Activated naive CD4-positive, alpha-beta T cell treated with Interleukin-2 at 50 U/mL for 16 hours (primary cell): ENCODE results near the gene FDPS.
A peak's percentile ranks its signal among the peaks of the same experiment; 100 is the strongest.

ENCODE experiments used
- DNase-seq: peaks from one replicate; pipeline ENCODE4 v3.0.0-alpha.2; 2020

Gene FDPS

GRCh38 chr1:155308493-155309422 is at the start of gene FDPS:
Gene FDPS, plus strand, starts transcription at chr1:155308866. Its CDS starts 924 bp downstream, at chr1:155309790.
- peak; percentile 97 for DNase-seq

DNA sequence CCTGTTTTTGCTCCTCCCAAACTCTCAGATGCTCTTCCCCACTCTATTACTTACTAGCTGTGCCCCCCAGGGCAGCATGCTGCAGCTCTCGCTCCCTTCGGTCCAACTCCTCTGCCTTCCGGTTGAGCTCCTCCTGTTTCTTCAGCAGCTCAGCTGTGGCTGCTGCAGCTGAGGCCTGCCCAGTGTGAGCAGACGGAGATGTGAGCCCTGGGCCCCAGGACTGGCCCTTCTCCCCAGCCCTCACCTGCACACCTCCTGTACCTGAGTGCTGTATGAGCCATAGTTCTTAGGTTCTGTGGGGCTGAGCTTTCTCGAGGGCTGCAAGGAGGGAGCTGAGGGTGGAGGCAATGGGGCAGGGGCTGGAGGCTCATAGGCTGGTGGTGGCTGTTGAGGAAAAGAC is 48.4 kb upstream of the FDPS start:
- DNase-seq = no peak

- DNase-seq = peak; percentile 20
Measured at GRCh38 chr1:155261493-155261851, 47.2 kb upstream of the FDPS start.

GRCh38 chr1:155261852-155262673 is 46.6 kb upstream of the FDPS start, which contains the start of gene SCAMP3:
Gene SCAMP3, minus strand, starts transcription at chr1:155262360. Its CDS starts 209 bp downstream, at chr1:155262151.
- DNase-seq = peak; percentile 87

DNA sequence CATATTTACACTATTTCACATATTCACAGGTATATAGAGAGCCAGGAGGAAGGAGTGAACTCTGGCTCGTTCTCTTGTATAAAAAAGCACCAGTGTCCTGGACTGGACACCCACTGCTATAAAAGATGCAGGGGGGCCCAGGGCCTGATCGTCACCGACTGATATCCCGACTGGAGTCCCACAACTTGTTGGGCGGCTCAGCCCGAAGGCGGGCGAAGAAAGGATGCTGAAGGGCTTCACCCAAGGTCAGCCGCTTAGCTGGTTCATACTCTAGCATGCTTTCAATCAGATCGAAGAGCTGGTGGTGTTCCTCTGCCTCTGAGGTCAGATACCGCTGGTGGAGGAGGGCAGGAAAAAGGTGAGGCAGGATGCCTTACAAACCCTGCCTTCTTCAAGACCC is 45.6 kb upstream of the FDPS start:
- no peak for DNase-seq

DNA sequence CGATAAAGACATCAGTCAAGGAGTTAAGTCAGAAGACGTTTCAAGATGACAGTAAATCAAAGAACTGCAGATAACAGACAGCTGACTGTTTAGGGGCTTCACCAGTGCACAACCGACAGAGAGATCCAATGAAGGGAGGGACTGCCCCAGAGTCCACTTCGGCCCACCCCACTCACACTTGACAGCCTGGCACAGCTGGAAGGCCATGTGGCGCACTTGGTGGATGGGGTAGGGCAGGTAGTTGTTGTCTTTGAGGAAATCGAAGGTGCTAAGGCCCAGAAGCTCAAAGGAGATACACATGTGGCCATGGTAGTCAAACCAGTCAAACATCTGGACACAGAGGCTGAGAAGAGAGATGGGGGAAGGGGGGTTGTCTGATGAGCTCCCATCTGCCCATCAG is 42.1 kb upstream of the FDPS start:
- no peak for DNase-seq

DNA sequence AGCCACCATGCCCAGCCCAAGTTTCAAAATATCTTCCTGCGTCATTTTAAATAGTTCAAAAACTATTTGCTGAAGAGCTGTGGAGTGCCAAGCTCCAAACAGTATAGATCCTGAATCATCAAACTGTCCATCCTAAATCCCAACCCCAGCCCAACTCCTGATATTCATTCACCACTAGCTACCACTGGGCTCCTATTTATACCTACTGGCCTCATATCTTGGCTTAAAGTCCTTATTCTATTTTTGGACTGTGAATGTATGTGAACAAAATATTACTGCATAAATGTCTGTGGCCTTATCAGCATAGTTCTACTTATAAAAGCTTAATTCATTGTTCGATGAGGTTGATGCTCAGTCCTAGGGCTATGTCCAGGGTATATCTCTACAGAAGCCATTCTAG is 41.3 kb upstream of the FDPS start:
- DNase-seq = no peak

GRCh38 chr1:155268630-155269029 is 40.0 kb upstream of the FDPS start:
- no peak for DNase-seq

DNA sequence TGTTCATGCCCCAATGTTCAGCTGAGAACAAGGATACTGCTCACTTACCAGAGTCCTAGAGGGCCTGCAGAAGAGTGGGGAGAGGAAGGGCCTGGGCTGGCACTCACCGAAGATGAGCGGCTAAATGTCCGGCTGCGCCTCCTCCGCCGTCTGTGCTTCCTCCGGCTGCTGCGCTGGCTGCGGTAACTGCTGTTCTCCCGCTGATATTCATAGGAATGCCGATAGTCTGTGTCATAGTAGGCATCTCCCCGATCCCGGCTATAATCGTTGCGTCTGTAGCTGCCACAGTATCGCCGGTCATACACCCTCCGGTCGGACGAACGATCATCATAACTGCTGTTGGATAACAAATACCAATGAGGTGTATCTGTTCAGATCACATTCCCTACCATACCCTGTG is 39.3 kb upstream of the FDPS start:
- no peak for DNase-seq

- DNase-seq = no peak
Measured at GRCh38 chr1:155272466-155273342, 36.0 kb upstream of the FDPS start.

- DNase-seq = peak; percentile 97
Measured at GRCh38 chr1:155273343-155274245, 35.1 kb upstream of the FDPS start, which contains the start of gene CLK2. Gene CLK2, minus strand, starts transcription at chr1:155273504. Its CDS starts 2,527 bp downstream, at chr1:155270977.

DNA sequence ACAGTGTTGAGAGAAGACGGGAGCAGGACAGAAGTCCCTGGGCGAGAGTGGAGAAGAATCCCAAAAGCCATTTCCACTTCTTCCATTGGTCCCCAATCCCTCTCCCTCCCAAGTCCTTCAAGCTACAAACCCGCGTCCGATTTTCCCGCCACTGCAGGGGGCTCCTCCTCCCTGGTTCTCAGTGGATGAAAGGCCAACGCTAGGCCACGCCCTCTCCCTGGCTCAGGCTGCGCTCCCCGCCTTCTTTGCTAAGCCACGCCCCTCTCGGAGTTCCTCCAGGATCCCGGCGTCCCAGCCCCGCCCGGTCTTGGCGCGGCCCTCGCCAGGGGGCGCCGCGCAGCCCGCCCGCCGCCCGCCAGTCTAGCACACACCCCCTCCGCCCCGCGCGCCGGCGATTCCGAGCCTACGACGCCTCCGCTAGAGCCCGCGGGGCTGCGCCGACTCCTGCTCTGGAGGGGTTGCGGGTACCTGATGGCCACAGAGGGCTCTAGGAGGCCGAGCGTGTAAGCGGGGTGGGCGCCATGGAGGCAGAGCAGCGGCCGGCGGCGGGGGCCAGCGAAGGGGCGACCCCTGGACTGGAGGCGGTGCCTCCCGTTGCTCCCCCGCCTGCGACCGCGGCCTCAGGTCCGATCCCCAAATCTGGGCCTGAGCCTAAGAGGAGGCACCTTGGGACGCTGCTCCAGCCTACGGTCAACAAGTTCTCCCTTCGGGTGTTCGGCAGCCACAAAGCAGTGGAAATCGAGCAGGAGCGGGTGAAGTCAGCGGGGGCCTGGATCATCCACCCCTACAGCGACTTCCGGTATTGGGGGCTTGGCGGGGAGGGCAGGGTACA is 31.4 kb upstream of the FDPS start, which contains the start of gene HCN3:
Gene HCN3, plus strand, starts transcription at position 394 of the 832 bp plus-strand sequence. Its CDS starts 128 bp downstream, at position 522.
- DNase-seq = peak; percentile 95

DNA sequence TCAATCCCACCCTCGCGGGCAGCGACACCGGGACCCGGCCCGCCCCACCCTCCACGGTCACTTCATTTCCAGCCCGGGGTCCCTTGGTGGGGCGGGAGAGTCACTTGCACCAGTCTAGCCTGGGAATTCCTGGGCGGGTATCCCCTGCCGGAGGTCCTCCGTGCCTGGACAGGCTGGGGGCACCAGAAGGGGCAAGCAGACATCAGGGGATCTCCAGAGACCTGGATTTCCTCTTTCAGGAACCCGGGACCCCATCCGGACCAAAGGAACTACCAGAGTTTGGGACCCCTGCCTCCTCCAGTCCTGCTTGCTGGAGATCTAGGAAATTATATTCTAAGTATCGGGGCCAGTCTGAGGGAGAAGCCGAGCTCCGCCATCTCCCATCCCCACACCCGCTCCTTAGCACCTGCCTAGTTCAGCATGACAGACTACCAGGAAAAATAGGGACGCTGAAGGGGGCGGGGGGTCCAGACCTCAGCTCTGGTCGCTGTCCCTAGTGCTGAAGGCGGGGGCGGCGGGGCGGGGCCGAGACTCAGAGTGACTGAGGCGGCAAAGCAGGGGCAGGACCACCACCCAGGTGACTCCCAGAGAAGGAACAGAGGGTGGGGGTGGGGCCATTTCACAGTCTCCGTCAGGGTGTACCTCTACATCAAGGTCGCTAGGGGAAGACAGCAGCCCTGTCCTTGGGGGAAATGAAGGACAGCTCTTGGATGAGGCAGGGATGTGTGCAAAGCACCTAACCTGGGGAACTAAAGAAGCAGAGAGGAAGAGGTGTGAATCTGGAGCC is 30.6 kb upstream of the FDPS start:
- peak; percentile 83 for DNase-seq

DNA sequence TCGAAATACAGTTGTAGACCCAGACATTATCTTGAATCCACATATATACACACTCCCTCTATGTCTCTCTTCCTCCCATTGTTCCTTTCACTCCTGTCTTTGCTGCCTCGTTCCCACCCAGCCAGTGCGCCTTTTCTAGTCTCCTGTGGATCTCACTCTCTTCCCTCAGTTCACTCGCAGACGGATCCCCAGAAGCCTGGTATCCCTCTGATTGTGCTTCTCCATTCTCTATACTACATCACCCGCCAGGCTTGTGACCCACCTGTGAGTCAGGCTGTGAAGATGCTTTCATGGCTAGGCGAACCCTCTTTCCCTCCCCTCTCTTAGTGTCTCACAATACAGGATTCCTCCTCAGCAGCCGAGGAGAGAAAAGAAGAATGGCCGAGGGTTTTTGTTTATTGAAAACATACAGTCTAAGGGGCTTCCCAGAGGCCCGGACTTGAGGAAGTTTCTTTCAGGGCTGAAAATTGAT is 29.9 kb upstream of the FDPS start:
- no peak for DNase-seq

DNA sequence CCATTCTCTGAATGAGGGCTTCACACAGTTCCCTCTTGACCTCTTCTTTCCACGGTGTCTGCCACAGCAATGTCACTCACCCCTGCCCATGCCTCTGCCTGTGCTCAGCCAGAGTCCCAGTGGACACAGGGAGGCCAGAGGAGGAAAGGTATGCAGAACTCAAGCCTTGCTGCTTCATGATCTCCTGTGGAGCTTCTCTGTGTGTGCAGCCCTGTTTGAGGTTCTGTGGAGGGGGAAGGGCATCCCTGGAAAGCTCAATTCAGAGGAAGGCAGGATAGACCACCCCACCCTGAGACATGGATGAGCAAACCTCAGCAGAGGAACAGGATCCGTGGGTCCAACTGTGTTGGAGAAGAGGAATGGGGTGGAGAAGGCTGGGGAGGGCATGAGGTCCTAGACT is 29.4 kb upstream of the FDPS start:
- DNase-seq = no peak

- no peak for DNase-seq
Measured at GRCh38 chr1:155282488-155283091, 26.1 kb upstream of the FDPS start.

DNA sequence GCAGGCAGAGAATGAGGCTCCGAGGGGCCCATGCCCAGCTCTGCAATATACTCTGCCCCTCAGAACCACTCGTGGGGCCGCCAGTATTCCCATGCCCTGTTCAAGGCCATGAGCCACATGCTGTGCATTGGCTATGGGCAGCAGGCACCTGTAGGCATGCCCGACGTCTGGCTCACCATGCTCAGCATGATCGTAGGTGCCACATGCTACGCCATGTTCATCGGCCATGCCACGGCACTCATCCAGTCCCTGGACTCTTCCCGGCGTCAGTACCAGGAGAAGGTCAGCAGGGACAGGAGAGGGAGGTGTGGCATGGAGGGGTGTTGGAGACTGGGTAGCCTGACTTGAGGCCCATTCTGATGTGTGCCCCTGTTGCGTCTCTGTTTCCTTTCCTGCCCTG is 24.2 kb upstream of the FDPS start:
- DNase-seq = no peak

DNA sequence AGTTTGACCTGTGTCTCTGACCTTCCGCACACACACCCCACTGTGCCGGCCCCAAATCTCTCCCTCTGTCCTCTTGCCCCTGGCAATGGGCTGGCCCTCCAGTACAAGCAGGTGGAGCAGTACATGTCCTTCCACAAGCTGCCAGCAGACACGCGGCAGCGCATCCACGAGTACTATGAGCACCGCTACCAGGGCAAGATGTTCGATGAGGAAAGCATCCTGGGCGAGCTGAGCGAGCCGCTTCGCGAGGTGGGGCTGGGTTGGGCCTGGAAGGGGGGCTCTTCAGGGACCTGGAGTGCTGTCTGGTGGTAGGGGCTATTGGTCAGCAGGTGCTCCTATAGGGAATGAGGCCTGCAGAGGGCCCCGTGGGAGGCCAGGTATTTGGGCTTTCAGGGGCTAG is 23.6 kb upstream of the FDPS start:
- no peak for DNase-seq

GRCh38 chr1:155285631-155286044 is 23.0 kb upstream of the FDPS start:
- DNase-seq = no peak
